Activated CD8-positive, alpha-beta T cell treated with anti-CD3 and anti-CD28 coated beads for 36 hours (primary cell): ENCODE data around the gene ANKRD27. TPM values are rescaled to one million over a fixed set of nuclear protein-coding genes. Genes with fewer than 3 reads are reported as not detected.

Experiments
- ATAC-seq: fragments of 200-7000 bp; cut with Tn5 transposase; one replicate; pipeline ENCODE4 v1.10.0; 2021; ENCODE audit warnings: mild to moderate bottlenecking, moderate library complexity
- CTCF ChIA-PET: fragments of 350-600 bp; sonication (Branson Sonifier 250); formaldehyde crosslinking; loops from one replicate; lab custom pipeline; 2021; ENCODE audit warnings: antibody characterized with exemption; lab: Charles Lee
- POLR2A ChIA-PET: fragments of 350-600 bp; sonication (Branson Sonifier 250); formaldehyde crosslinking; loops from one replicate; lab custom pipeline; 2021; ENCODE audit warnings: antibody characterized with exemption; lab: Charles Lee
- DNase-seq: peaks from one replicate; pipeline ENCODE4 v3.0.0-alpha.2; 2020
- H3K27ac Mint-ChIP-seq: one replicate; pipeline ENCODE4 v1.8.0; 2021; ENCODE audit warnings: mild to moderate bottlenecking, mixed read lengths
- H3K27me3 Mint-ChIP-seq: one replicate; pipeline ENCODE4 v1.8.0; 2021; ENCODE audit warnings: mixed read lengths
- H3K36me3 Mint-ChIP-seq: one replicate; pipeline ENCODE4 v1.8.0; 2021; ENCODE audit warnings: low read depth, mixed read lengths
- H3K4me1 Mint-ChIP-seq: one replicate; pipeline ENCODE4 v1.8.0; 2021; ENCODE audit warnings: low read depth, mixed read lengths
- H3K4me3 Mint-ChIP-seq: one replicate; pipeline ENCODE4 v1.8.0; 2021; ENCODE audit warnings: mild to moderate bottlenecking, moderate library complexity, mixed read lengths
- H3K9me3 Mint-ChIP-seq: one replicate; pipeline ENCODE4 v1.8.0; 2021; ENCODE audit warnings: mixed read lengths
- intact Hi-C: fragments of 100-400 bp; cut with micrococcal nuclease; formaldehyde crosslinking; loops from one replicate; pipeline ENCODE4 v1.10.0; 2022
- total RNA-seq, 2 experiments: library from RNA; stranded (reverse); gene quantifications; one replicate each; pipeline ENCODE4 v1.2.3, GENCODE V29; 2021
- TF ChIP-seq, protein P1 (sequence below): fragments of 200-600 bp; IDR thresholded peaks from one replicate; pipeline ENCODE4 v1.8.0; 2022; ENCODE audit warnings: antibody characterized with exemption, mild to moderate bottlenecking

ANKRD27 gene
- total RNA-seq, 2 experiments from 2014 or later = 34.2 to 41.0 TPM

DNA sequence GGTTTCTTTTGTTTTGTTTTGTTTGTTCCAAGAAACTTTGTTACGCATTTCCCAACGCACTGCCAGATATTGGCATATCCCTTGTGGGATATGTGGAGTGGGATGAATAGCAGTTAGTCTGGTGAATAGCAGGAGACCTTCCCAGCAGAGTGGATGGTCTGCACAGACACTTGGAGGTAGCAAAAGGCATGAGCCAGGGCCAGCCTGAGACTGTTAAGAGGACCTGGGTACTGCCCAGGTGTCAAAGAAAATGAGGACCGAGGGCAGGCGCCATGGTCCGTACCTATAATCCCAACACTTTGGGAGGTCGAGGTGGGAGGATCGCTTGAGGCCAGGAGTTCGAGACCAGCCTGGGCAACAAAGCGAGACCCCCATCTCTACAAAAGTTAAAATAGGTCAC is 107.5 kb downstream of the ANKRD27 start:
- DNase-seq (no peak), ATAC-seq (no peak)
- TF ChIP-seq, protein P1, sequence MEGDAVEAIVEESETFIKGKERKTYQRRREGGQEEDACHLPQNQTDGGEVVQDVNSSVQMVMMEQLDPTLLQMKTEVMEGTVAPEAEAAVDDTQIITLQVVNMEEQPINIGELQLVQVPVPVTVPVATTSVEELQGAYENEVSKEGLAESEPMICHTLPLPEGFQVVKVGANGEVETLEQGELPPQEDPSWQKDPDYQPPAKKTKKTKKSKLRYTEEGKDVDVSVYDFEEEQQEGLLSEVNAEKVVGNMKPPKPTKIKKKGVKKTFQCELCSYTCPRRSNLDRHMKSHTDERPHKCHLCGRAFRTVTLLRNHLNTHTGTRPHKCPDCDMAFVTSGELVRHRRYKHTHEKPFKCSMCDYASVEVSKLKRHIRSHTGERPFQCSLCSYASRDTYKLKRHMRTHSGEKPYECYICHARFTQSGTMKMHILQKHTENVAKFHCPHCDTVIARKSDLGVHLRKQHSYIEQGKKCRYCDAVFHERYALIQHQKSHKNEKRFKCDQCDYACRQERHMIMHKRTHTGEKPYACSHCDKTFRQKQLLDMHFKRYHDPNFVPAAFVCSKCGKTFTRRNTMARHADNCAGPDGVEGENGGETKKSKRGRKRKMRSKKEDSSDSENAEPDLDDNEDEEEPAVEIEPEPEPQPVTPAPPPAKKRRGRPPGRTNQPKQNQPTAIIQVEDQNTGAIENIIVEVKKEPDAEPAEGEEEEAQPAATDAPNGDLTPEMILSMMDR = no peak
- Mint-ChIP-seq H3K36me3 (no peaks in the 10 kb centered on the region), H3K27ac (no peak overlapping the region), H3K9me3 (no peaks in the 10 kb centered on the region), H3K4me1 (peaks cover 2% of the 10 kb centered on the region), H3K4me3 (no peak overlapping the region), H3K27me3 (peaks cover 10% of the 10 kb centered on the region)
- POLR2A ChIA-PET = interaction anchor here (0.8 kb wide), 1 partner anchor 182 kb away, joined by 3 read pairs; no protein-coding TSS in a partner anchor
- intact Hi-C loops = no loop called here
- CTCF ChIA-PET = no interaction called here

DNA sequence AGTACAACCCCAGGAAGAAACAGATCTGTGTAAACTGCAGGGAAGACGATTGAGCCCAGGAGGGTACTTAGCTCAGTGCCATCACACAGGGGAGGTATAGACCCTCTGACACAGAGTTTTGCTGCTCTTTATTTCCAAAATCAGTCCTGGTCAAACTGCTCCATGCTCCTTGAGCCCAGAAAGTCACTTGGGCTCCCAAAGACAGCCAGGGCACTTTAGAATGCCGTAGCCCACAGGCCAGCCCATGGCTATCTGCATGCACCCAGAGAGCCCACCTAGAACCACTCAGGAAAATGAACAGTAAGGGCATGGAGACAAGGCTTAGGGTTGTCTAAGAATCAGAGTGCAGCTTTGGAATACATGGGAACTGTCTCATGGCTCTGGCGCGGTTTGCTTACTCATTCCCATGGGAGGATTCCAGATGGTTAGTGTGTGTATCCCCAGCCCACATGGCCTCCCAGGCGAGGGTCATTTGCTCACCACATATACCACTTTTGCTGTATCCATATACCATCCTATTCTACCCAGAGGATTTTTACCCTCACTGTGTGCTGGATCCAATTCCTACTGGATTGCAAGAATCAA is 108.6 kb downstream of the ANKRD27 start:
- no peaks in the 10 kb centered on the region for H3K4me1 Mint-ChIP-seq
- no peak overlapping the region for H3K27ac Mint-ChIP-seq
- intact Hi-C loops = no loop called here
- POLR2A ChIA-PET = interaction anchor here (0.7 kb wide), 1 partner anchor 140 kb away, joined by 3 read pairs; no protein-coding TSS in a partner anchor
- no peaks in the 10 kb centered on the region for H3K9me3 Mint-ChIP-seq
- TF ChIP-seq, protein P1 = no peak
- ATAC-seq (no peak), DNase-seq (no peak)
- H3K27me3 Mint-ChIP-seq = peaks cover 10% of the 10 kb centered on the region
- CTCF ChIA-PET = interaction anchor here (1.0 to 1.1 kb wide), 2 partner anchors 10 to 226 kb away, joined by 3 read pairs; no protein-coding TSS in a partner anchor
- H3K4me3 Mint-ChIP-seq = no peak overlapping the region
- H3K36me3 Mint-ChIP-seq = no peaks in the 10 kb centered on the region

GRCh38 chr19:32563761-32564160 is 111.2 kb downstream of the ANKRD27 start:
- intact Hi-C loops = no loop called here
- CTCF ChIA-PET = no interaction called here

DNA sequence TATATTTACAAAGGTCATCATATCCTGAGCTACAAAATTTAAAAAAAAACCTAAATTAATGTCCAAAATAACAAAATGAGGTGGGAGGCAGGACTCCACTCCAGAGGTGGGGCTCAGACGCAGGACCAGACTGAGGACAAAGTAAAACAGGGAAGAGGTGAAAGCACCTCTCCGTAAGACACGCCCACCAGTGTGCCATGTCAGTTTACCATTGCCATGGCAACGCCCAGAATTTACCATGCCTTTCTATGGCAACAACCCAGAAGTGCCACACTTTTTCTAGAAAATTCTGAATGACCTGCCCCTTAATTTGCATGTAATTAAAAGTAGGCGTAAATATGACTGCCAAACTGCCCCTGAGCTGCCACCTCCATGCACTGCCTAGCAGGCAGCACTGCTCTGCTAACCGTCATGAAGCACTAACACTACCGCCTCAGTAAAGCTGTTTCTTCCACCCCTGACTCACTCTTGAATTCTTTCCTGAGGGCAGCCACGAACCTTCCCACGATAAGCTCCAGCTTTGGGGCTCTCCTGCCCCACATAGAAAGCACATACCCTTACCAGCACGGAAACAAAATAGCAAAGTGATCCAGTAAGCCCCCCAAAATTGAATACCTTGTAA is 116.3 kb downstream of the ANKRD27 start:
- TF ChIP-seq, protein P1 = no peak
- H3K4me3 Mint-ChIP-seq = no peak overlapping the region
- H3K9me3 Mint-ChIP-seq = no peaks in the 10 kb centered on the region
- no peaks in the 10 kb centered on the region for H3K4me1 Mint-ChIP-seq
- ATAC-seq = no peak
- H3K27ac Mint-ChIP-seq = no peak overlapping the region
- H3K36me3 Mint-ChIP-seq = no peaks in the 10 kb centered on the region
- ChIA-PET POLR2A (no interaction called here), CTCF (no interaction called here)
- intact Hi-C loops = no loop called here
- no peak for DNase-seq
- no peaks in the 10 kb centered on the region for H3K27me3 Mint-ChIP-seq

More at GRCh38 chr19:32563761-32564160, 111.2 kb downstream of the ANKRD27 start:
- peaks cover 3% of the 10 kb centered on the region for H3K27me3 Mint-ChIP-seq
- POLR2A ChIA-PET = no interaction called here
- no peaks in the 10 kb centered on the region for H3K36me3 Mint-ChIP-seq
- no peaks in the 10 kb centered on the region for H3K4me1 Mint-ChIP-seq
- no peaks in the 10 kb centered on the region for H3K9me3 Mint-ChIP-seq
- H3K4me3 Mint-ChIP-seq = no peak overlapping the region
- TF ChIP-seq, protein P1 = no peak
- ATAC-seq (no peak), DNase-seq (no peak)
- no peak overlapping the region for H3K27ac Mint-ChIP-seq

GRCh38 chr19:32555786-32556185 is 119.2 kb downstream of the ANKRD27 start:
- intact Hi-C loops = no loop called here

More at GRCh38 chr19:32555786-32556185, 119.2 kb downstream of the ANKRD27 start:
- Mint-ChIP-seq H3K4me1 (no peaks in the 10 kb centered on the region), H3K27ac (no peak overlapping the region), H3K4me3 (no peak overlapping the region), H3K36me3 (no peaks in the 10 kb centered on the region), H3K27me3 (no peaks in the 10 kb centered on the region), H3K9me3 (no peaks in the 10 kb centered on the region)
- DNase-seq (no peak), ATAC-seq (no peak)
- POLR2A ChIA-PET = no interaction called here
- CTCF ChIA-PET = interaction anchor here (1.0 kb wide), 1 partner anchor 11 kb away, joined by 3 read pairs; no protein-coding TSS in a partner anchor
- TF ChIP-seq, protein P1 = no peak
